GM12872 (cell line): ENCODE results near the gene SLC26A9.

Experiments used
- TF ChIP-seq, protein P1 (sequence below): IDR thresholded peaks from 3 replicates; pipeline ENCODE4 v1.5.1; 2011; ENCODE audit warnings: low read depth, mild to moderate bottlenecking, low read length, moderate library complexity; ENCODE audit not compliant: insufficient read depth

SLC26A9 gene

GRCh38 chr1:205951746-205952145 lies 8.5 kb upstream of the SLC26A9 start:
- TF ChIP-seq, protein P1, sequence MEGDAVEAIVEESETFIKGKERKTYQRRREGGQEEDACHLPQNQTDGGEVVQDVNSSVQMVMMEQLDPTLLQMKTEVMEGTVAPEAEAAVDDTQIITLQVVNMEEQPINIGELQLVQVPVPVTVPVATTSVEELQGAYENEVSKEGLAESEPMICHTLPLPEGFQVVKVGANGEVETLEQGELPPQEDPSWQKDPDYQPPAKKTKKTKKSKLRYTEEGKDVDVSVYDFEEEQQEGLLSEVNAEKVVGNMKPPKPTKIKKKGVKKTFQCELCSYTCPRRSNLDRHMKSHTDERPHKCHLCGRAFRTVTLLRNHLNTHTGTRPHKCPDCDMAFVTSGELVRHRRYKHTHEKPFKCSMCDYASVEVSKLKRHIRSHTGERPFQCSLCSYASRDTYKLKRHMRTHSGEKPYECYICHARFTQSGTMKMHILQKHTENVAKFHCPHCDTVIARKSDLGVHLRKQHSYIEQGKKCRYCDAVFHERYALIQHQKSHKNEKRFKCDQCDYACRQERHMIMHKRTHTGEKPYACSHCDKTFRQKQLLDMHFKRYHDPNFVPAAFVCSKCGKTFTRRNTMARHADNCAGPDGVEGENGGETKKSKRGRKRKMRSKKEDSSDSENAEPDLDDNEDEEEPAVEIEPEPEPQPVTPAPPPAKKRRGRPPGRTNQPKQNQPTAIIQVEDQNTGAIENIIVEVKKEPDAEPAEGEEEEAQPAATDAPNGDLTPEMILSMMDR, result no peak

GRCh38 chr1:205950826-205951549 lies 7.7 kb upstream of the SLC26A9 start:
- TF ChIP-seq, protein P1, result no peak

- TF ChIP-seq, protein P1, result no peak
These were observed 7.0 kb upstream of the SLC26A9 start for GRCh38 chr1:205950280-205950679.

DNA sequence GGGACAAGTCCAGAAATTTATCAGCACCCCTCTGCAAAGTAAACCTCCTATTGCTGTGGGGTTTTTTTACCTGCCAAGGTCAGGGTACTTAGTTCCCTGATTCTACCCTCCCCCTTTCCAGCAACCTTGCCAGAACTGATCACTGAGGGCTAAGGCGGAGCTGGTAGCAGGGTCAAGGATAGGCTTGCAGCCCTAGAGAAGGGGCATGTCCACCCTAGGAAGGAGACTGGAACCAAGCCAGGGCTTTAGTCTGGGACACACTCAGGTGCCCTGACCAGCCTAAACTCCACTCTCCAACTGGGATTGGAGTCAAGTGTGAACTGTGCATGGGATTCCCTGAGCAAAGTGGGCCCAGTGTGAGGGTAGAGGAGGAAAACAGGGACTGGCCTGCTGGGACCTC lies 6.5 kb upstream of the SLC26A9 start:
- TF ChIP-seq, protein P1, result no peak

DNA sequence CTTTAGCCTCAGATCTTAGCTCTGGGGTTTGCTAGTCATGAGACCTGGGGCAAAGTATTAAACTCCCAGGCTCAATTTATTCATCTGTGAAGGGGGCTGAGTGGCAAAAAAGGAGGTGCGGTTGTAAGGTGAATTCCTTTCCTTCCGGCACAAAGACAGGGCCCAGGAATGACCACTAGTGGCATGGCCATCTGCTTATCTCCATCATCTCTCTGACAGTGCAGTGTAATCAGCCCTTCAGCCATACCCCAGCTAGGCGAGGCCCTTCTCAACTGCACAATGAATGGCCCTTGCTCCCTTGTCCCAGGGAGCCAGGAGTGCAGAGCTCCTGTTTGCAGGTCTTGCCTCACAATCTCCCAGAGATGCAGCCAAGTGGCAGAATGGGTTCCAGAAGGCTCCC lies 5.6 kb upstream of the SLC26A9 start:
- TF ChIP-seq, protein P1, result no peak

DNA sequence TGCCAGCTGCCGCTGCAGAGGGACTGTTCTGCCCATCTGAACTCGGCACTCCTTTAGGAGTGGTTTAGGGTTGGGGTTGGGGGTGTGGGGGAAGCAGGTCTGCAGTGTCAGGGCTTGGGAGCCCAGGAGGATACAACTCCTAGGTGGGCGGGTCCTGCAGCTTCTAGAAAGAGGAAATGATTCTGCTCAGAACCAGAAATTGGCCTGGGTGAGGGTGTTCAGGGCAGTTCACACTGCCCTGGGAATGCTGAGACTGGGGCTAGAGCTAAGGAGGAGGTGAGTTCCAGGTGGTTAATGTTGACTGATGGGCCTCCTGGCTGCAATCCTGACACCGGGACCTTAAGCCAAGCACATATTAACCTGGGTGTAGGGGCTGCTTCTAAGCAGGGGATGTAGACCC lies 4.8 kb upstream of the SLC26A9 start:
- TF ChIP-seq, protein P1, result no peak

- TF ChIP-seq, protein P1, result no peak
These were observed 3.8 kb upstream of the SLC26A9 start for GRCh38 chr1:205947024-205947423.
